Mucosa of descending colon (tissue), 3 donors: ENCODE results near the gene ATP10B. TPM values are rescaled to one million over a fixed set of nuclear protein-coding genes. Genes with fewer than 3 reads are reported as not detected.

Experiments used
- ATAC-seq: fragments of 200-7000 bp; cut with Tn5 transposase; one replicate; pipeline ENCODE4 v1.9.1; 2020; ENCODE audit warnings: mild to moderate bottlenecking, moderate library complexity
- DNase-seq, 3 donors: peaks; one replicate each; pipeline ENCODE4 v3.0.0-alpha.2; 2020
- H3K36me3 ChIP-seq: fragments of 200-600 bp; one replicate; pipeline ENCODE4 v1.8.0; 2021; ENCODE audit warnings: low read depth, mild to moderate bottlenecking
- H3K4me1 ChIP-seq: fragments of 200-600 bp; one replicate; pipeline ENCODE4 v1.8.0; 2021; ENCODE audit warnings: low read depth, mild to moderate bottlenecking
- H3K4me3 ChIP-seq: fragments of 200-600 bp; one replicate; pipeline ENCODE4 v1.8.0; 2021; ENCODE audit warnings: mild to moderate bottlenecking
- H3K9me3 ChIP-seq: fragments of 200-600 bp; one replicate; pipeline ENCODE4 v1.8.0; 2021; ENCODE audit warnings: mild to moderate bottlenecking
- CTCF ChIP-seq: fragments of 200-600 bp; IDR thresholded peaks from one replicate; pipeline ENCODE4 v1.8.0; 2022; ENCODE audit warnings: antibody characterized with exemption, mild to moderate bottlenecking
- intact Hi-C, 2 donors: fragments of 100-400 bp; cut with DNase I in 1 of 2; cut with micrococcal nuclease in 1 of 2; formaldehyde crosslinking; loops; one replicate each; pipeline versions ENCODE4 v1.11.0 to v1.11.1; 2022; cut with DNase I, micrococcal nuclease
- total RNA-seq, 3 donors: library from RNA; stranded (reverse); fragmentation: NEBNext Ultra II Directional in 2 of 3; extraction: Animal tissue kit (Norgen Biotek cat#: 25700) in 2 of 3; gene quantifications; one replicate each; pipeline versions ENCODE4 v1.2.1 to v1.2.4, GENCODE V29; 2021 to 2023
- donor health status: DM: no; HTN: no; CAD: no; lungs with moderate emphysema.
- donor health status: DM: no; HTN: no; CAD: no.
- donor health status: DM: no; HTN: yes; CAD: no.

Gene ATP10B
- total RNA-seq, 3 donors from 2014 or later = 112 to 265 (median 211) TPM

GRCh38 chr5:160514866-160515265, 337.1 kb downstream of the ATP10B start:
- H3K4me1 ChIP-seq = no peaks in the 10 kb centered on the region
- no peak for TF ChIP-seq CTCF
- intact Hi-C loops = no loop called here
- ATAC-seq (no peak), DNase-seq (no peak)
- H3K36me3 ChIP-seq = no peaks in the 10 kb centered on the region
- no peak overlapping the region for H3K4me3 ChIP-seq
- no peaks in the 10 kb centered on the region for H3K9me3 ChIP-seq

- ATAC-seq (no peak), DNase-seq (no peak)
- Histone ChIP-seq H3K4me3 (no peak overlapping the region), H3K4me1 (no peaks in the 10 kb centered on the region), H3K36me3 (no peaks in the 10 kb centered on the region), H3K9me3 (no peaks in the 10 kb centered on the region)
- TF ChIP-seq CTCF = no peak
- intact Hi-C loops = no loop called here
Measured at GRCh38 chr5:160514191-160514590, 337.8 kb downstream of the ATP10B start.

GRCh38 chr5:160513485-160513884, 338.5 kb downstream of the ATP10B start:
- TF ChIP-seq CTCF = no peak
- no peak for ATAC-seq
- no peak for DNase-seq
- intact Hi-C loops = no loop called here
- Histone ChIP-seq H3K4me3 (no peak overlapping the region), H3K36me3 (no peaks in the 10 kb centered on the region), H3K9me3 (no peaks in the 10 kb centered on the region), H3K4me1 (no peaks in the 10 kb centered on the region)
